SU-DHL-6 (cell line): ENCODE data around the gene ACVR2B.
A peak's percentile ranks its signal among the peaks of the same experiment; 100 is the strongest.

Experiments
- H2AFZ ChIP-seq: fragments of 200-600 bp; sonication (generic); 2 replicates; pipeline ENCODE4 v1.6.1; 2014; ENCODE audit warnings: low read depth, mild to moderate bottlenecking, moderate library complexity, mixed read lengths, antibody characterized with exemption, low read length; ENCODE audit not compliant: severe bottlenecking
- H3F3A ChIP-seq: fragments of 200-600 bp; shearing (Covaris generic); 2 replicates; pipeline ENCODE4 v1.6.0; 2016; ENCODE audit warnings: antibody characterized with exemption, mild to moderate bottlenecking; ENCODE audit not compliant: insufficient read depth
- H3K27ac ChIP-seq: fragments of 200-600 bp; sonication (generic); 2 replicates; pipeline ENCODE4 v1.5.1; 2016; ENCODE audit warnings: low read depth, mild to moderate bottlenecking, low read length, moderate library complexity, mixed read lengths
- H3K27me3 ChIP-seq: fragments of 200-600 bp; sonication (generic), shearing (Covaris generic); 2 replicates; pipeline ENCODE4 v1.6.0; 2014; ENCODE audit warnings: mild to moderate bottlenecking, low read length
- H3K36me3 ChIP-seq: fragments of 200-600 bp; sonication (generic); 2 replicates; pipeline ENCODE4 v1.6.1; 2014; ENCODE audit warnings: mild to moderate bottlenecking, low read length, mixed read lengths
- H3K4me2 ChIP-seq: fragments of 300-600, 200-600 bp; shearing (Covaris generic), sonication (generic); 2 replicates; pipeline ENCODE4 v1.6.0; 2014; ENCODE audit warnings: low read length, low read depth, mild to moderate bottlenecking; ENCODE audit not compliant: poor library complexity, severe bottlenecking
- H3K4me3 ChIP-seq: fragments of 200-600 bp; sonication (generic); 2 replicates; pipeline ENCODE4 v1.5.1; 2014; ENCODE audit warnings: antibody characterized with exemption, low read length, mild to moderate bottlenecking, mixed read lengths; ENCODE audit not compliant: insufficient read depth, poor library complexity, severe bottlenecking
- H3K79me2 ChIP-seq: fragments of 200-600 bp; sonication (generic); 2 replicates; pipeline ENCODE4 v1.6.1; 2014; ENCODE audit warnings: mild to moderate bottlenecking, low read length, moderate library complexity; ENCODE audit not compliant: insufficient read depth
- H3K9ac ChIP-seq: fragments of 200-600 bp; sonication (generic); 2 replicates; pipeline ENCODE4 v1.7.0; 2014; ENCODE audit warnings: mild to moderate bottlenecking, low read length
- H3K9me2 ChIP-seq: fragments of 200-600 bp; sonication (generic); replicated peaks from 2 replicates; pipeline ENCODE4 v1.6.1; 2014; ENCODE audit warnings: low read length; ENCODE audit not compliant: insufficient read depth
- H3K9me3 ChIP-seq: fragments of 200-600 bp; sonication (generic); 2 replicates; pipeline ENCODE4 v1.6.1; 2014; ENCODE audit warnings: low read length, mixed read lengths; ENCODE audit not compliant: insufficient read depth
- H4K20me1 ChIP-seq: fragments of 200-600 bp; sonication (generic); 2 replicates; pipeline ENCODE4 v1.6.1; 2014; ENCODE audit warnings: low read depth, mild to moderate bottlenecking, antibody characterized with exemption, low read length, moderate library complexity, mixed read lengths
- CTCF ChIP-seq: fragments of 200-600 bp; sonication (generic); IDR thresholded peaks from one replicate; pipeline ENCODE4 v1.5.1; 2017; ENCODE audit warnings: antibody characterized with exemption, mild to moderate bottlenecking, low read length, moderate library complexity; ENCODE audit not compliant: insufficient read depth, poor library complexity, severe bottlenecking
- EZH2phosphoT487 ChIP-seq: fragments of 200-600 bp; sonication (generic), shearing (Covaris generic); conservative IDR thresholded peaks from 2 replicates; pipeline ENCODE4 v1.6.1; 2018; ENCODE audit warnings: mild to moderate bottlenecking, antibody characterized with exemption, low read length, moderate library complexity, mixed read lengths

The ACVR2B gene

GRCh38 chr3:38477839-38478450 lies 24.3 kb downstream of the ACVR2B start:
- Histone ChIP-seq H3K9me3 (no peaks in the 10 kb centered on the region), H3K4me3 (no peak overlapping the region), H4K20me1 (no peaks in the 10 kb centered on the region), H3K79me2 (no peaks in the 10 kb centered on the region), H3K36me3 (no peaks in the 10 kb centered on the region), H3K4me2 (no peak overlapping the region), H3K9me2 (no peaks in the 10 kb centered on the region), H3K27ac (no peak overlapping the region), H3K9ac (no peak overlapping the region), H2AFZ (no peak overlapping the region), H3K27me3 (no peaks in the 10 kb centered on the region), H3F3A (no peaks in the 10 kb centered on the region)
- TF ChIP-seq CTCF = no peak
- no peak for TF ChIP-seq EZH2phosphoT487

- Histone ChIP-seq H3F3A (no peaks in the 10 kb centered on the region), H3K9ac (no peak overlapping the region), H3K27ac (no peak overlapping the region), H3K9me3 (no peaks in the 10 kb centered on the region), H3K4me2 (no peak overlapping the region), H3K27me3 (no peaks in the 10 kb centered on the region), H4K20me1 (no peaks in the 10 kb centered on the region), H2AFZ (no peak overlapping the region), H3K9me2 (no peaks in the 10 kb centered on the region), H3K4me3 (no peak overlapping the region), H3K36me3 (no peaks in the 10 kb centered on the region), H3K79me2 (no peaks in the 10 kb centered on the region)
- TF ChIP-seq CTCF (no peak), EZH2phosphoT487 (no peak)
Measured at GRCh38 chr3:38478901-38479300, 25.2 kb downstream of the ACVR2B start.

- TF ChIP-seq CTCF (peak; percentile 92), EZH2phosphoT487 (no peak)
- H3K9me2 ChIP-seq = no peaks in the 10 kb centered on the region
- H3K4me3 ChIP-seq = no peak overlapping the region
- H3F3A ChIP-seq = no peaks in the 10 kb centered on the region
- H3K9ac ChIP-seq = no peak overlapping the region
- no peak overlapping the region for H2AFZ ChIP-seq
- H3K36me3 ChIP-seq = no peaks in the 10 kb centered on the region
- no peaks in the 10 kb centered on the region for H3K9me3 ChIP-seq
- no peak overlapping the region for H3K27ac ChIP-seq
- H3K4me2 ChIP-seq = no peak overlapping the region
- no peaks in the 10 kb centered on the region for H4K20me1 ChIP-seq
- H3K79me2 ChIP-seq = no peaks in the 10 kb centered on the region
- H3K27me3 ChIP-seq = no peaks in the 10 kb centered on the region
Measured at GRCh38 chr3:38479431-38480092, 25.9 kb downstream of the ACVR2B start.
